ENCODE data around the gene PCGF1.

PCGF1 gene

GRCh38 chr2:74507145-74507925 lies at the start of gene PCGF1:
Gene PCGF1, minus strand, starts transcription at chr2:74507695. Its CDS starts 27 bp downstream, at chr2:74507668.
- peak; percentile 97 for DNase-seq

GRCh38 chr2:74556831-74557370 lies 49.4 kb upstream of the PCGF1 start:
- no peak for DNase-seq

GRCh38 chr2:74556159-74556558 lies 48.7 kb upstream of the PCGF1 start:
- DNase-seq, result no peak

- no peak for DNase-seq
Observed at GRCh38 chr2:74555610-74556103, 48.2 kb upstream of the PCGF1 start.

- DNase-seq, result peak; percentile 54
Observed at GRCh38 chr2:74554820-74555531, 47.5 kb upstream of the PCGF1 start.

GRCh38 chr2:74553892-74554819 lies 46.7 kb upstream of the PCGF1 start, which contains the start of the genes DOK1 and LOXL3:
Gene DOK1, plus strand, starts transcription at chr2:74554720. Its CDS starts 35 bp downstream, at chr2:74554755.
Gene LOXL3, minus strand, starts transcription at chr2:74553942. Its CDS starts 1,308 bp downstream, at chr2:74552634.
- peak; percentile 55 for DNase-seq

- no peak for DNase-seq
Observed at GRCh38 chr2:74552914-74553811, 45.7 kb upstream of the PCGF1 start.

- no peak for DNase-seq
Observed at GRCh38 chr2:74551942-74552913, 44.7 kb upstream of the PCGF1 start.

GRCh38 chr2:74551530-74551929 lies 44.0 kb upstream of the PCGF1 start:
- DNase-seq, result no peak

- DNase-seq, result no peak
Observed at GRCh38 chr2:74550231-74550630, 42.7 kb upstream of the PCGF1 start.

- peak; percentile 44 for DNase-seq
Observed at GRCh38 chr2:74548900-74549826, 41.7 kb upstream of the PCGF1 start.

GRCh38 chr2:74548285-74548899 lies 40.9 kb upstream of the PCGF1 start:
- DNase-seq, result peak; percentile 10

- no peak for DNase-seq
Observed at GRCh38 chr2:74546004-74546403, 38.5 kb upstream of the PCGF1 start.

- DNase-seq, result peak; percentile 12
Observed at GRCh38 chr2:74544634-74545033, 37.1 kb upstream of the PCGF1 start.

GRCh38 chr2:74542978-74543377 lies 35.5 kb upstream of the PCGF1 start:
- no peak for DNase-seq

- DNase-seq, result no peak
Observed at GRCh38 chr2:74540291-74540690, 32.8 kb upstream of the PCGF1 start.

GRCh38 chr2:74538881-74539339 lies 31.4 kb upstream of the PCGF1 start:
- no peak for DNase-seq

- no peak for DNase-seq
Observed at GRCh38 chr2:74537140-74537539, 29.6 kb upstream of the PCGF1 start.

All from NCI-H69 (cell line).